MCF 10A (cell line): ENCODE data around the gene KCNAB1. TPM values are rescaled to one million over a fixed set of nuclear protein-coding genes. Genes with fewer than 3 reads are reported as not detected.

Experiments
- BruUV-seq: library from RNA; stranded (reverse); fragments of 400-500 nt; replicated peaks from 2 replicates; lab custom pipeline; 2021; lab: Mats Ljungman, UMichigan
- CTCF ChIA-PET: fragments of 300-600 bp; sonication (Branson Sonifier 250); formaldehyde crosslinking; extraction: SDS; loops from one replicate; lab custom pipeline; 2021; ENCODE audit warnings: antibody characterized with exemption, inconsistent platforms; lab: Yijun Ruan, JAX
- POLR2A ChIA-PET: fragments of 300-600, 350-650 bp; sonication (Branson Sonifier 250); formaldehyde crosslinking; extraction: SDS; loops from one replicate; lab custom pipeline; 2020; ENCODE audit warnings: antibody characterized with exemption, inconsistent platforms; lab: Yijun Ruan, JAX
- DNase-seq: peaks from one replicate; pipeline ENCODE4 v3.0.0-alpha.2; 2018; ENCODE audit not compliant: unreplicated experiment
- H3K27ac Mint-ChIP-seq: one replicate; pipeline ENCODE4 v1.8.0; 2022; ENCODE audit warnings: mild to moderate bottlenecking, low read depth, mixed read lengths; ENCODE audit not compliant: unreplicated experiment
- H3K27me3 Mint-ChIP-seq: one replicate; pipeline ENCODE4 v1.8.0; 2022; ENCODE audit warnings: mixed read lengths; ENCODE audit not compliant: insufficient read depth, unreplicated experiment
- H3K36me3 Mint-ChIP-seq: one replicate; pipeline ENCODE4 v1.8.0; 2022; ENCODE audit warnings: mild to moderate bottlenecking, moderate library complexity, mixed read lengths; ENCODE audit not compliant: insufficient read depth, unreplicated experiment
- H3K4me1 Mint-ChIP-seq: one replicate; pipeline ENCODE4 v1.8.0; 2022; ENCODE audit warnings: mixed read lengths; ENCODE audit not compliant: insufficient read depth, unreplicated experiment
- H3K4me3 Mint-ChIP-seq: one replicate; pipeline ENCODE4 v1.8.0; 2022; ENCODE audit warnings: mild to moderate bottlenecking, moderate library complexity, mixed read lengths; ENCODE audit not compliant: unreplicated experiment
- H3K9me3 Mint-ChIP-seq: one replicate; pipeline ENCODE4 v1.8.0; 2022; ENCODE audit warnings: mixed read lengths; ENCODE audit not compliant: unreplicated experiment
- intact Hi-C: fragments of 100-400 bp; cut with micrococcal nuclease; formaldehyde crosslinking; loops from 2 replicates; pipeline ENCODE4 v1.14.1; 2022
- total RNA-seq: library from RNA; stranded (reverse); gene quantifications from 2 replicates; pipeline ENCODE4 v1.2.3, GENCODE V29; 2022
- TF ChIP-seq, protein P1 (sequence below): fragments of 200-600 bp; IDR thresholded peaks from one replicate; pipeline ENCODE4 v1.8.0; 2022; ENCODE audit warnings: antibody characterized with exemption, mild to moderate bottlenecking; ENCODE audit not compliant: unreplicated experiment

Gene KCNAB1
- total RNA-seq, 1 experiment from 2014 or later = 0.44 TPM

DNA sequence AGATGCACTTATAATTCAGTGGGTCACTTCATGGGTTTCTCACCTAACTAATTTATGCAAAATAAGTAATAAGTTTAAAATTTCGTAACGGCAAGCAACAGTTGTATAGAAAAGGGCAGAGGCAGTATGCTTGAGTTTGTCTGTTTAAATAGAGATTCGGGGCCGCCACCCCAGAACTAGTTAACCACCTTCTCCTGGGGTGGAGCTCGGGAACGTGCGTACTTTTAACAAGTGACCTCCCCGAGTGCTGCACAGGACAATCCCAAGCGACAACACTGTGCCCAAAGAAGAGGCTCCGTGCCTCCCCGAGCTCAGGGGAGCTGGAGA, 434.1 kb downstream of the KCNAB1 start:
- ChIA-PET POLR2A (interaction anchor here (0.7 to 4.6 kb wide), 42 partner anchors 9 to 621 kb away, joined by 3 to 157 read pairs (median 6); partner anchors contain the start of genes CCNL1 and TIPARP), CTCF (interaction anchor here (0.8 to 3.4 kb wide), 10 partner anchors 11 to 583 kb away, joined by 3 to 20 read pairs (median 4); partner anchors contain the start of gene TIPARP)
- BruUV-seq = TSS peak; percentile 27
- H3K27ac Mint-ChIP-seq = peak overlapping the region; percentile 92
- DNase-seq = no peak
- H3K36me3 Mint-ChIP-seq = peaks cover 32% of the 10 kb centered on the region
- H3K9me3 Mint-ChIP-seq = no peaks in the 10 kb centered on the region
- no peaks in the 10 kb centered on the region for H3K27me3 Mint-ChIP-seq
- TF ChIP-seq, protein P1, sequence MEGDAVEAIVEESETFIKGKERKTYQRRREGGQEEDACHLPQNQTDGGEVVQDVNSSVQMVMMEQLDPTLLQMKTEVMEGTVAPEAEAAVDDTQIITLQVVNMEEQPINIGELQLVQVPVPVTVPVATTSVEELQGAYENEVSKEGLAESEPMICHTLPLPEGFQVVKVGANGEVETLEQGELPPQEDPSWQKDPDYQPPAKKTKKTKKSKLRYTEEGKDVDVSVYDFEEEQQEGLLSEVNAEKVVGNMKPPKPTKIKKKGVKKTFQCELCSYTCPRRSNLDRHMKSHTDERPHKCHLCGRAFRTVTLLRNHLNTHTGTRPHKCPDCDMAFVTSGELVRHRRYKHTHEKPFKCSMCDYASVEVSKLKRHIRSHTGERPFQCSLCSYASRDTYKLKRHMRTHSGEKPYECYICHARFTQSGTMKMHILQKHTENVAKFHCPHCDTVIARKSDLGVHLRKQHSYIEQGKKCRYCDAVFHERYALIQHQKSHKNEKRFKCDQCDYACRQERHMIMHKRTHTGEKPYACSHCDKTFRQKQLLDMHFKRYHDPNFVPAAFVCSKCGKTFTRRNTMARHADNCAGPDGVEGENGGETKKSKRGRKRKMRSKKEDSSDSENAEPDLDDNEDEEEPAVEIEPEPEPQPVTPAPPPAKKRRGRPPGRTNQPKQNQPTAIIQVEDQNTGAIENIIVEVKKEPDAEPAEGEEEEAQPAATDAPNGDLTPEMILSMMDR = no peak
- H3K4me3 Mint-ChIP-seq = peak overlapping the region; percentile 89
- peaks cover 30% of the 10 kb centered on the region for H3K4me1 Mint-ChIP-seq
- intact Hi-C loops = loop anchor here (2.0 kb wide), 1 partner anchor 264 kb away; no protein-coding TSS in a partner anchor

DNA sequence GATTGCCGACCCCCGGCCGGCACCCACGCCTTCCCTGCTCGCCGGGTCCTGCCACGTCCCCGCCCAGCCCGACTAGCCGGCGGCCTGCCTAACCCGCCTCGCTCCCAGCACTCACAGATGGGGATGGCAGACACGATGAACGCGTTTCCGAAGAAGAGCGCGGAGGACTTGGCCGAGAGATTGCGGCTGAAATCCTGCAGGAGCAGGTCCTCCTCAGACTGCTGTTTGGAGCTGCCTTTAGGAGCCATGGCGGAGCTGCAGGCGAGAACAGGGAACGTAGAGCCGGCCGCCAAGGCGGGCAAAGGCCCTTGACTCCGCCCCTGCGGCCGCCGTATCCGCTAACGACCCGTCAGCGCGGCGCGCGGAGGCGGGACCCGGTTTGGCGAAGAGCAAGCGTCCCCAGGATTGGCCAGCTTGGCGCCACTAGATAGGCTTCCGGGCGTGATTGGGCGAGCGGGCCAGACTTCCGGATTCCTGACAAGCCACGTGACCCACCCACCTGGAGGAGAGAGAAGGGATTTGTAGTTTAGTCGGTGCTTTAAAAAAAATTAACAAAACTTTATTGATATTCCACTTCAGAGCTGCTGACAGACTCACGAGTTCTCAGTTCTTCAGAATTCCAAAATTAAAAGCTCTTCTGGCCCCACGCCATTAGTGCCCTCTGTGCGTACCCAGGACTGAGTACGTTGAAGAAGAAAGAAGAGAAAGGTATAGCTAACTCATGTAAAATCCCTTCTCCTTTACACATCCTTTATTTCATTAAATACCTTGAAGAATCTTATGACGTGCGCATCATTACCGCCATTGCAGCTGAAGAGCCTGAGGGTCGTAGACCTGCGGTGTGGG, 434.7 kb downstream of the KCNAB1 start, which contains the start of gene SSR3:
TSS of gene SSR3 (minus strand) at position 276 of the 846 bp plus-strand sequence. CDS start at position 248, 28 bp downstream.
- TF ChIP-seq, protein P1 = peak; percentile 8
- H3K4me1 Mint-ChIP-seq = peaks cover 30% of the 10 kb centered on the region
- peak; percentile 99 for DNase-seq
- BruUV-seq = no TSS peak
- ChIA-PET POLR2A (interaction anchor here (0.7 to 4.6 kb wide), 50 partner anchors 8 to 621 kb away, joined by 3 to 157 read pairs (median 6); partner anchors contain the start of genes CCNL1 and TIPARP), CTCF (interaction anchor here (0.6 to 3.4 kb wide), 17 partner anchors 11 to 589 kb away, joined by 3 to 20 read pairs (median 4); partner anchors contain the start of gene TIPARP)
- H3K4me3 Mint-ChIP-seq = peak within 1 kb of the TSS; percentile 89
- H3K27me3 Mint-ChIP-seq = no peaks in the 10 kb centered on the region
- intact Hi-C loops = loop anchor here (1.0 to 2.0 kb wide), 3 partner anchors 119 to 526 kb away; partner anchors contain the start of gene TIPARP
- H3K9me3 Mint-ChIP-seq = no peaks in the 10 kb centered on the region
- peaks cover 26% of the 10 kb centered on the region for H3K36me3 Mint-ChIP-seq
- H3K27ac Mint-ChIP-seq = peak within 1 kb of the TSS; percentile 92

DNA sequence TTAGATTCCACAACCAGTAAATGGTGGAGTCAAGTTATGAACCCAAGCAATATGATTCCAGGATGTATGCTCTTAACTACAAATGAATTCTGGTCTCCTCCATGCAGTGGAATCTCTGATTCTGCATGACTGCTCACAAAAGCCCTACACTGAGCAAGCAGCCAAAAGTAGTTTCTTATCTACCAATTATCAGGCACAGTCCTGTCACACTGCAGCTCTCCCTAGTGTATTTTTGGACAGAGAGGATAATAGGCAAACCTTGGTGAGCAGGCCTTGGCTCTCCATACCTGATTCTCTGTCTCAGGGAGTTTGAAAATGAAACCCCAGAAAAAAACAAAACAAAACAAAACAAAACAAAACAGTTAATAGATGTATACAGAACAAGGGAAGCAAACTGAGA, 438.0 kb downstream of the KCNAB1 start:
- H3K27me3 Mint-ChIP-seq = peaks cover 9% of the 10 kb centered on the region
- TF ChIP-seq, protein P1 = no peak
- peaks cover 7% of the 10 kb centered on the region for H3K4me1 Mint-ChIP-seq
- DNase-seq = no peak
- intact Hi-C loops = no loop called here
- POLR2A ChIA-PET = interaction anchor here (0.6 to 0.7 kb wide), 2 partner anchors 529 to 536 kb away, joined by 3 to 4 read pairs; no protein-coding TSS in a partner anchor
- H3K36me3 Mint-ChIP-seq = no peaks in the 10 kb centered on the region
- H3K27ac Mint-ChIP-seq = no peak overlapping the region
- no TSS peak for BruUV-seq
- H3K4me3 Mint-ChIP-seq = no peak overlapping the region
- H3K9me3 Mint-ChIP-seq = no peaks in the 10 kb centered on the region
- CTCF ChIA-PET = interaction anchor here (0.6 to 1.3 kb wide), 3 partner anchors 12 to 524 kb away, joined by 3 to 4 read pairs (median 3); no protein-coding TSS in a partner anchor

DNA sequence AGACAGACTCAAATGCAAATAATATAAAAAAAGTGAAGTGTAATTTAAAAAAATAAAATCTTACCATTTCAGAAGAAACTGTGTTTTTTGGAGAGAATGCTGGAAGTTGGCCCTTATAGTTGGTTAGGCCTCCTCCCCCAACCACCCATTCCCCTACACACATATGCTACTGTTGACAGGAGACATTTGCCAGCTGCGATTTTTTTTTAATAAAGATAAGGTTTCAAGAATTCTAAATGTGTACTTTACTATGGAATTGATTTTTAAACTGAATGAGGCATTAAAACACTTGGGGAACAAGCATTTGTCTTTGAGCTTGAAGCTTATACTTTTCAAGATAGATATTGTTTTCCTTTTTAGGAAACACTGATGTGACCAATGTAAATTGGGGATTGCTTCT, 438.9 kb downstream of the KCNAB1 start:
- Mint-ChIP-seq H3K9me3 (no peaks in the 10 kb centered on the region), H3K27ac (no peak overlapping the region), H3K27me3 (peaks cover 16% of the 10 kb centered on the region), H3K4me3 (no peak overlapping the region), H3K36me3 (no peaks in the 10 kb centered on the region), H3K4me1 (peaks cover 7% of the 10 kb centered on the region)
- CTCF ChIA-PET = interaction anchor here (0.9 kb wide), 1 partner anchor 12 kb away, joined by 3 read pairs; no protein-coding TSS in a partner anchor
- POLR2A ChIA-PET = no interaction called here
- BruUV-seq = no TSS peak
- TF ChIP-seq, protein P1 = no peak
- no peak for DNase-seq
- intact Hi-C loops = no loop called here
